Chondrocyte (in vitro differentiated cells): ENCODE results near the gene GNAS-AS1. TPM values are rescaled to one million over a fixed set of nuclear protein-coding genes. Genes with fewer than 3 reads are reported as not detected.

Experiments
- DNase-seq: peaks from one replicate; pipeline ENCODE4 v3.0.0; 2021; ENCODE audit warnings: mixed read lengths, low spot score
- H3K27ac Mint-ChIP-seq: one replicate; pipeline ENCODE4 v1.8.0; 2021; ENCODE audit warnings: mild to moderate bottlenecking, moderate library complexity, mixed read lengths; ENCODE audit not compliant: unreplicated experiment
- H3K27me3 Mint-ChIP-seq: 2 replicates; pipeline ENCODE4 v1.8.0; 2021; ENCODE audit warnings: low read depth, mixed read lengths
- H3K36me3 Mint-ChIP-seq: 2 replicates; pipeline ENCODE4 v1.8.0; 2021; ENCODE audit warnings: low read depth, mixed read lengths
- H3K4me1 Mint-ChIP-seq: 2 replicates; pipeline ENCODE4 v1.8.0; 2021; ENCODE audit warnings: low read depth, mild to moderate bottlenecking, mixed read lengths
- H3K4me3 Mint-ChIP-seq: one replicate; pipeline ENCODE4 v1.8.0; 2021; ENCODE audit warnings: mild to moderate bottlenecking, moderate library complexity, mixed read lengths; ENCODE audit not compliant: unreplicated experiment
- H3K9me3 Mint-ChIP-seq: 2 replicates; pipeline ENCODE4 v1.8.0; 2021; ENCODE audit warnings: low read depth, mixed read lengths
- total RNA-seq: library from RNA; stranded (reverse); gene quantifications from 3 replicates; pipeline ENCODE4 v1.2.1, GENCODE V29; 2021
- TF ChIP-seq, protein P1 (sequence below): fragments of 200-600 bp; sonication (generic); IDR thresholded peaks from 2 replicates; pipeline ENCODE4 v1.5.0; 2021; ENCODE audit warnings: antibody characterized with exemption, mild to moderate bottlenecking, moderate library complexity

Gene GNAS-AS1
- total RNA-seq, 1 donor from 2014 or later = 1.1 TPM

DNA sequence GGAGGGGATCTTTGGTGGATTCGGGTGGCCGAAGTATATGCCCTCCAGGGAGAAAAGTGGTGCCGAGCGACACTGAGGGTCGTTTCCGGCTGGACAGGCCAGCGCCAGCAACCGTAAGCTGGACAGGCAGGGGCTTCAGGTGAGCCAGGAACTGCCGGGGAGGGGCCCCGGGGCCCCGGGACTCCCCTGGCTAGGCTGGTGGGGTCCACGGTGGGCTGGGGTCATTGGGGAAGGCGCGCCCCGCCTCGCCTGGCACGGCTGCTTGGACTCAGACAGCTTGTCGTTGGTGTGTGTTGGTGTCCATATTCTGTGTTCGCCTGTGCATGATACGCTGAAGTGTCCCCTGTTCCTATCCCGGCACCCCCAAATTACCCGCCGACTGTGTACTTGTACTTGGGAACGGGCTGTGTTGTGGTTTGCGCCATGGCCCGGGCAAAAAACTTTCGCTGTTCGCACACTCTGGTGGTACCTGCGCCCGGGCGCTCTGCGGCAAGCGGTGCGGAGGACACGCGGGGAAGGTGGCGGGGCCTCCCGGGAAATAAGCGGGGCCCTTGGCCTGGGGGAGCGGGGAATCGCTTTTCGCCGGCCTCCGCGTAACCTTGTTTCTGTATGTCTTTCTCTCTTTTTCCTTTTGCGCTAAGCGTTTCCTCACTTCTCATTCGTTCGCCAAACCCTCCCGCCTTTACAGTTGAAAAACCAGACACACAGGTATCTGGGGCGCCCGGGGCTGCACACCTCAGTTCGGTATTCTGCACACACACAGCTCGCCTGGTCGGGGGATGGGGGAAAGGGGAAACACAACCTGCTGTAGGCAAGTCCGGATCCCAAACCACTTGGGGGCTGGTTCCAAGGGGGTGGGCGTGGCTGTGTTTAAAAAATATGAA is 5.0 kb upstream of the GNAS-AS1 start:
- H3K9me3 Mint-ChIP-seq = no peaks in the 10 kb centered on the region
- H3K27me3 Mint-ChIP-seq = peaks cover 39% of the 10 kb centered on the region
- no peak for DNase-seq
- H3K27ac Mint-ChIP-seq = no peak overlapping the region
- TF ChIP-seq, protein P1, sequence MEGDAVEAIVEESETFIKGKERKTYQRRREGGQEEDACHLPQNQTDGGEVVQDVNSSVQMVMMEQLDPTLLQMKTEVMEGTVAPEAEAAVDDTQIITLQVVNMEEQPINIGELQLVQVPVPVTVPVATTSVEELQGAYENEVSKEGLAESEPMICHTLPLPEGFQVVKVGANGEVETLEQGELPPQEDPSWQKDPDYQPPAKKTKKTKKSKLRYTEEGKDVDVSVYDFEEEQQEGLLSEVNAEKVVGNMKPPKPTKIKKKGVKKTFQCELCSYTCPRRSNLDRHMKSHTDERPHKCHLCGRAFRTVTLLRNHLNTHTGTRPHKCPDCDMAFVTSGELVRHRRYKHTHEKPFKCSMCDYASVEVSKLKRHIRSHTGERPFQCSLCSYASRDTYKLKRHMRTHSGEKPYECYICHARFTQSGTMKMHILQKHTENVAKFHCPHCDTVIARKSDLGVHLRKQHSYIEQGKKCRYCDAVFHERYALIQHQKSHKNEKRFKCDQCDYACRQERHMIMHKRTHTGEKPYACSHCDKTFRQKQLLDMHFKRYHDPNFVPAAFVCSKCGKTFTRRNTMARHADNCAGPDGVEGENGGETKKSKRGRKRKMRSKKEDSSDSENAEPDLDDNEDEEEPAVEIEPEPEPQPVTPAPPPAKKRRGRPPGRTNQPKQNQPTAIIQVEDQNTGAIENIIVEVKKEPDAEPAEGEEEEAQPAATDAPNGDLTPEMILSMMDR = no peak
- no peaks in the 10 kb centered on the region for H3K36me3 Mint-ChIP-seq
- H3K4me3 Mint-ChIP-seq = peak overlapping the region; percentile 41
- H3K4me1 Mint-ChIP-seq = peaks cover 28% of the 10 kb centered on the region

DNA sequence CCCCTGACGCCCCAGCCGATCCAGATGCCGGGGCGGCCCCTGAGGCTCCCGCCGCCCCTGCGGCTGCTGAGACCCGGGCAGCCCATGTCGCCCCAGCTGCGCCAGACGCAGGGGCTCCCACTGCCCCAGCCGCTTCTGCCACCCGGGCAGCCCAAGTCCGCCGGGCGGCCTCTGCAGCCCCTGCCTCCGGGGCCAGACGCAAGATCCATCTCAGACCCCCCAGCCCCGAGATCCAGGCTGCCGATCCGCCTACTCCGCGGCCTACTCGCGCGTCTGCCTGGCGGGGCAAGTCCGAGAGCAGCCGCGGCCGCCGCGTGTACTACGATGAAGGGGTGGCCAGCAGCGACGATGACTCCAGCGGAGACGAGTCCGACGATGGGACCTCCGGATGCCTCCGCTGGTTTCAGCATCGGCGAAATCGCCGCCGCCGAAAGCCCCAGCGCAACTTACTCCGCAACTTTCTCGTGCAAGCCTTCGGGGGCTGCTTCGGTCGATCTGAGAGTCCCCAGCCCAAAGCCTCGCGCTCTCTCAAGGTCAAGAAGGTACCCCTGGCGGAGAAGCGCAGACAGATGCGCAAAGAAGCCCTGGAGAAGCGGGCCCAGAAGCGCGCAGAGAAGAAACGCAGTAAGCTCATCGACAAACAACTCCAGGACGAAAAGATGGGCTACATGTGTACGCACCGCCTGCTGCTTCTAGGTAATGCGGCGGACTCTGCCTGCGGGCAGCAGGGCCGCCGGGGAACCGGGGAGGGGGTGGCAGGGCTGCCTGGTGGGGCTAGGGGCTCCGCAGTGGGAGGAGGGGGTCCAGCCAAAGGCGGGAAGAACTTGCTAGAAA is 4.2 kb upstream of the GNAS-AS1 start:
- H3K4me3 Mint-ChIP-seq = peak overlapping the region; percentile 53
- no peak overlapping the region for H3K27ac Mint-ChIP-seq
- no peaks in the 10 kb centered on the region for H3K9me3 Mint-ChIP-seq
- TF ChIP-seq, protein P1 = no peak
- peaks cover 34% of the 10 kb centered on the region for H3K27me3 Mint-ChIP-seq
- DNase-seq = no peak
- H3K36me3 Mint-ChIP-seq = no peaks in the 10 kb centered on the region
- H3K4me1 Mint-ChIP-seq = peaks cover 36% of the 10 kb centered on the region

DNA sequence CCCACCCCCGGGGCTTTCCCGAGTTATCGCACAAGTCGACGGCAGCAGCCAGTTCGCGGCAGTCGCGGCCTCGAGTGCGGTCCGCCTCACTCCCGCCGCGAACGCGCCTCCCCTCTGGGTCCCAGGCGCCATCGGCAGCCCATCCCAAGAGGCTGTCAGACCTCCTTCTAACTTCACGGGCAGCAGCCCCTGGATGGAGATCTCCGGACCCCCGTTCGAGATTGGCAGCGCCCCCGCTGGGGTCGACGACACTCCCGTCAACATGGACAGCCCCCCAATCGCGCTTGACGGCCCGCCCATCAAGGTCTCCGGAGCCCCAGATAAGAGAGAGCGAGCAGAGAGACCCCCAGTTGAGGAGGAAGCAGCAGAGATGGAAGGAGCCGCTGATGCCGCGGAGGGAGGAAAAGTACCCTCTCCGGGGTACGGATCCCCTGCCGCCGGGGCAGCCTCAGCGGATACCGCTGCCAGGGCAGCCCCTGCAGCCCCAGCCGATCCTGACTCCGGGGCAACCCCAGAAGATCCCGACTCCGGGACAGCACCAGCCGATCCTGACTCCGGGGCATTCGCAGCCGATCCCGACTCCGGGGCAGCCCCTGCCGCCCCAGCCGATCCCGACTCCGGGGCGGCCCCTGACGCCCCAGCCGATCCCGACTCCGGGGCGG is 3.4 kb upstream of the GNAS-AS1 start:
- H3K27ac Mint-ChIP-seq = no peak overlapping the region
- TF ChIP-seq, protein P1 = no peak
- H3K9me3 Mint-ChIP-seq = no peaks in the 10 kb centered on the region
- DNase-seq = no peak
- H3K4me3 Mint-ChIP-seq = peak overlapping the region; percentile 61
- peaks cover 37% of the 10 kb centered on the region for H3K27me3 Mint-ChIP-seq
- peaks cover 43% of the 10 kb centered on the region for H3K4me1 Mint-ChIP-seq
- H3K36me3 Mint-ChIP-seq = no peaks in the 10 kb centered on the region

DNA sequence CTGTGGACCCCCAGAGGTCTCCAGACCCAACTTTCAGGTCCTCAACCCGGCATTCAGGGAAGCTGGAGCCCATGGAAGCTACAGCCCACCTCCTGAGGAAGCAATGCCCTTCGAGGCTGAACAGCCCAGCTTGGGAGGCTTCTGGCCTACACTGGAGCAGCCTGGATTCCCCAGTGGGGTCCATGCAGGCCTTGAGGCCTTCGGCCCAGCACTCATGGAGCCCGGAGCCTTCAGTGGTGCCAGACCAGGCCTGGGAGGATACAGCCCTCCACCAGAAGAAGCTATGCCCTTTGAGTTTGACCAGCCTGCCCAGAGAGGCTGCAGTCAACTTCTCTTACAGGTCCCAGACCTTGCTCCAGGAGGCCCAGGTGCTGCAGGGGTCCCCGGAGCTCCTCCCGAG is 2.8 kb upstream of the GNAS-AS1 start:
- DNase-seq = no peak
- no peaks in the 10 kb centered on the region for H3K36me3 Mint-ChIP-seq
- H3K27me3 Mint-ChIP-seq = peaks cover 34% of the 10 kb centered on the region
- H3K27ac Mint-ChIP-seq = no peak overlapping the region
- H3K9me3 Mint-ChIP-seq = no peaks in the 10 kb centered on the region
- no peak overlapping the region for H3K4me3 Mint-ChIP-seq
- TF ChIP-seq, protein P1 = no peak
- peaks cover 43% of the 10 kb centered on the region for H3K4me1 Mint-ChIP-seq
